ENCODE results near the gene FAM83B. TPM values are rescaled to one million over a fixed set of nuclear protein-coding genes. Genes with fewer than 3 reads are reported as not detected.

Gene FAM83B
- total and polyA plus RNA-seq, 10 of the 15 experiments (the other 5 are each of a cell fraction or from before 2014, with no cell fraction given) = 0.05 TPM; not detected in 9

GRCh38 chr6:54896302-54896701, 49.7 kb downstream of the FAM83B start:
- TF ChIP-seq TCF12 (IDR thresholded peaks at IDR 0.05; ENCODE audit: low read depth, low read length) (no peak), SKIL (IDR thresholded peaks at IDR 0.05; ENCODE audit: low read depth, poor library complexity, severe bottlenecking) (no peak), STAT1 (conservative IDR thresholded peaks at IDR 0.05) (no peak), IRF4 (IDR thresholded peaks at IDR 0.05; ENCODE audit: low read depth, low read length) (no peak), SREBF2 (IDR thresholded peaks at IDR 0.05; ENCODE audit: low read length) (no peak), POU2F2 (IDR thresholded peaks at IDR 0.05; ENCODE audit: borderline replicate concordance, low read depth, low read length) (no peak)
- intact Hi-C loops (cut with micrococcal nuclease; ENCODE audit: unreplicated experiment) (no loop called here), in situ Hi-C loops (cut with MboI) (no loop called here)
- no peaks in the 10 kb centered on the region for H3K27me3 ChIP-seq (replicated peaks in 1 of 2; ENCODE audit: control insufficient read depth in 2 of 2, insufficient read depth in 2 of 2, low read length in 1 of 2)
- H3K9me3 ChIP-seq (replicated peaks; ENCODE audit: control insufficient read depth, insufficient read depth, low read length) = no peaks in the 10 kb centered on the region
- H3K4me2 ChIP-seq (ENCODE audit: control insufficient read depth, insufficient read depth) = no peak overlapping the region
- FAIRE-seq (no peak), ATAC-seq (no peak), DNase-seq (ENCODE audit: low read depth, low spot score) (no peak)
- no peaks in the 10 kb centered on the region for H3K36me3 ChIP-seq (ENCODE audit: control insufficient read depth in 2 of 2, insufficient read depth in 2 of 2, low read length in 1 of 2)
- BruUV-seq (replicated peaks) = no TSS peak
- SMC1A ChIA-PET (ENCODE audit: uncharacterized antibody, unreplicated experiment) = no interaction called here
- H3K27ac ChIP-seq (ENCODE audit: control insufficient read depth, insufficient read depth) = no peak overlapping the region
- no peaks in the 10 kb centered on the region for H4K20me1 ChIP-seq (ENCODE audit: control insufficient read depth, insufficient read depth)
- CTCF ChIA-PET = no interaction called here
- POLR2A ChIA-PET = no interaction called here
- H3K4me1 ChIP-seq (ENCODE audit: control insufficient read depth, insufficient read depth, low read length) = no peaks in the 10 kb centered on the region
- RAD21 ChIA-PET (ENCODE audit: unreplicated experiment) = no interaction called here
- H3K79me2 ChIP-seq (ENCODE audit: control insufficient read depth, insufficient read depth, low read length) = no peaks in the 10 kb centered on the region
- no peak overlapping the region for H3K4me3 ChIP-seq
- no peak overlapping the region for H3K9ac ChIP-seq (ENCODE audit: control insufficient read depth, insufficient read depth, low read length)
- H2AFZ ChIP-seq (ENCODE audit: control insufficient read depth, low read depth, low read length) = no peak overlapping the region
- 0% methylated on average over 3 of the region's 3 CpGs for WGBS (ENCODE audit: insufficient coverage, insufficient replicate concordance, low lambda C conversion rate, missing lambda C conversion rate)

Data from GM12878 (cell line).